AG09309 (cell line): ENCODE results near the gene AFAP1L2.

Source experiments
- DNase-seq: peaks from one replicate; pipeline ENCODE4 v3.0.0-alpha.2; 2010; ENCODE audit warnings: low read depth
- H3K4me3 ChIP-seq: 2 replicates; pipeline ENCODE4 v1.5.1; 2011; ENCODE audit warnings: mild to moderate bottlenecking, low read depth, low read length, moderate library complexity; ENCODE audit not compliant: control insufficient read depth
- TF ChIP-seq, protein P1 (sequence below): IDR thresholded peaks from 2 replicates; pipeline ENCODE4 v1.5.1; 2011; ENCODE audit warnings: mild to moderate bottlenecking, low read depth, low read length, inconsistent platforms; ENCODE audit not compliant: insufficient read depth, control insufficient read depth; ENCODE audit errors: missing control alignments

AFAP1L2 gene

DNA sequence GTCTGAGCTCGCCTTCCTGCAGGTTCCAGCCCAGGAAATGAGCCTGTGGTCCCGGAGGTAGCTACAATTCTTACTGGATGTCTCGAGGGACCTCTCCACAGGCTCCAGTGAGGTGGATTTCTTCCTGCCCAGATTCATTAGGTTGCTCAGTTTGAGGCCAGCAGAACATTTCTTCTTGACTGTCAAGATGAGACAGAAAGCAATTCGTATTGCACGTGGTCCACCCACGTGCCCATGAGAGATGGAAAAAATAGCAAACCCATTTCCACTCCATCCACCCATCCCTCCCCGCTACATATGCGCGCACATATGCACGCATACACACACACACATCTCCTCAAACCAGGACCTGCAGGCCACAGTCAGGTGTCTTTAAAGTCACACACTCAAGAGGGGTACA, 96.6 kb downstream of the AFAP1L2 start:
- TF ChIP-seq, protein P1, sequence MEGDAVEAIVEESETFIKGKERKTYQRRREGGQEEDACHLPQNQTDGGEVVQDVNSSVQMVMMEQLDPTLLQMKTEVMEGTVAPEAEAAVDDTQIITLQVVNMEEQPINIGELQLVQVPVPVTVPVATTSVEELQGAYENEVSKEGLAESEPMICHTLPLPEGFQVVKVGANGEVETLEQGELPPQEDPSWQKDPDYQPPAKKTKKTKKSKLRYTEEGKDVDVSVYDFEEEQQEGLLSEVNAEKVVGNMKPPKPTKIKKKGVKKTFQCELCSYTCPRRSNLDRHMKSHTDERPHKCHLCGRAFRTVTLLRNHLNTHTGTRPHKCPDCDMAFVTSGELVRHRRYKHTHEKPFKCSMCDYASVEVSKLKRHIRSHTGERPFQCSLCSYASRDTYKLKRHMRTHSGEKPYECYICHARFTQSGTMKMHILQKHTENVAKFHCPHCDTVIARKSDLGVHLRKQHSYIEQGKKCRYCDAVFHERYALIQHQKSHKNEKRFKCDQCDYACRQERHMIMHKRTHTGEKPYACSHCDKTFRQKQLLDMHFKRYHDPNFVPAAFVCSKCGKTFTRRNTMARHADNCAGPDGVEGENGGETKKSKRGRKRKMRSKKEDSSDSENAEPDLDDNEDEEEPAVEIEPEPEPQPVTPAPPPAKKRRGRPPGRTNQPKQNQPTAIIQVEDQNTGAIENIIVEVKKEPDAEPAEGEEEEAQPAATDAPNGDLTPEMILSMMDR = no peak
- no peak overlapping the region for H3K4me3 ChIP-seq
- DNase-seq = no peak

DNA sequence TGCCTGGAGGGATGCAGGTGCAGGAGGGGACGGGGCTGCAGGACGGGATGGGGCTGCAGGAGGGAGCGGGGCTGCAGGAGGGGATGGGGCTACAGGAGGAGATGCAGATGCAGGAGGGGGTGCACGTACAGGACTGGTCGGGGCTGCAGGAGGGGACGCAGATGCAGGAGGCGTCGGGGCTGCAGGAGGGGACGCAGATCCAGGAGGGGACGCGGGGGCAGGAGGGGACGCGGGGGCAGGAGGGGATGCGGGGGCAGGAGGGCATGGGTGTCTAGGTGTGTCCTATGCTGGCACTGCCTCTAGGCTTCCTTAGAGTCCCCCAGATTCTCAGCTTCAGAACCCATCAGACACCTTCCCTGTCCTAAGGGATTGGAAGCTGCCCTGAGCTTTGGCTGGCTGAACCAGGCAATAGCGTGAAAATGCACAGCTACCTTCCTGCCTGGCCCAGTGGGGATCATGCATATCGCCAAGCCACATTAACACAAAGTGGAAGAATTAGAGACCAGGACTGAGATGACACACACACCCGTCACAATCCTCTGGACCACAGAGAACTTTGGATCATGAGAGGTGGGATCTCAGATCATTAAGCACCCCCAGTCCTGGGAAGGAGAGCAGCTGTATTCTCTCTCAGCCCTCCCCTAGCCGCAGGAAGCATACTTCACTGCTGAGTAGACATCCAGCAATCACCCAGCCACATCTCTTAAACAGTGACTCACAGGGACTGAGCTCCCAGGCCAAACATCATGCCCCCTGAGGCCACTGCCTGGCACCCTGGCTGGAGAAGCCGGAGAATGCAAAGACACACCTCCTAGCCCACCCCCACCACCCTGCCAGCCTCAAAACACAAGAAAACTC, 98.0 kb downstream of the AFAP1L2 start:
- TF ChIP-seq, protein P1 = no peak
- DNase-seq = peak; percentile 69
- no peak overlapping the region for H3K4me3 ChIP-seq

DNA sequence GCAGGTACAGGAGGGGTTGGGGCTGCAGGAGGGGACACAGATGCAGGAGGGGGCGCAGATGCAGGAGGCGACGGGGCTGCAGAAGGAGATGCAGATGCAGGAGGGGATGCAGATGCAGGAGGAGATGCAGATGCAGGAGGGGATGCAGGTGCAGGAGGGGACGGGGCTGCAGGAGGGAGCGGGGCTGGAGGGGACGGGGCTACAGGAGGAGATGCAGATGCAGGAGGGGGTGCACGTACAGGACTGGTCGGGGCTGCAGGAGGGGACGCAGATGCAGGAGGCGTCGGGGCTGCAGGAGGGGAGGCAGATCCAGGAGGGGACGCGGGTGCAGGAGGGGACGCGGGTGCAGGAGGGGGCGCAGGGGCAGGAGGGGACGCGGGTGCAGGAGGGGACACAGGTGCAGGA, 98.8 kb downstream of the AFAP1L2 start:
- TF ChIP-seq, protein P1 = no peak
- H3K4me3 ChIP-seq = no peak overlapping the region
- DNase-seq = no peak

DNA sequence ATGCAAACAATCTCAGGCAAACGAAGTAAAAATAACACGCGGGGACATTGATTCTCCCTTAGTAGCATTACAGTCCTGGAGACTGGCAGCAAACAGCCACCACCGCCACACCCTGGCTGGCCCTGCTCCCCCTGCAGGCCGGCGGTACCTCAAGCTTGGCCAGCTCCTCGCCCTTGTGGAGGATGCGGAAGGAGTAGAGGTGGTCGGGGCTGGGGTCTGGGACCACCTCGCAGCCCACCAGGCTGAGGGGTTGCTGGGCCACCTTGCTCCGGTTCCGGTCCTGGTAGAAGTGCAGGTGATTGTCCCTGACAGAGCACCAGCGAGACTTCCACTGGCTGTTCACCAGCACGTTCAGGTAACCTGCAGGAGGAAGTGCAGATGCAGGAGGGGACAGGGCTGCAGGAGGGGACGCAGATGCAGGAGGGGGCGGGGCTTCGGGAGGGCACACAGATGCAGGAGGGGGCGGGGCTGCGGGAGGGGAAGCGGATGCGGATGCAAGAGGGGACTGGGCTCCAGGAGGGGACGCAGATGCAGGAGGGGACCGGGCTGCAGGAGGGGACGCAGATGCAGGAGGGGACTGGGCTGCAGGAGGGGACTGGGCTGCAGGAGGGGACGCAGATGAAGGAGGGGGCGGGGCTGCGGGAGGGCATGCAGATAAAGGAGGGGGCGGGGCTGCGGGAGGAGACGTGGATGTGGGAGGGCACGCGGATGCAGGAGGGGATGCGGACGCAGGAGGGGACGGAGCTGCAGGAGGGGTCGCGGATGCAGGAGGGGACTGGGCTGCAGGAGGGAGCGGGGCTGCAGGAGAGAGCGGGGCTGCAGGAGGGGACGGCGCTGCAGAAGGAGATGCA, 99.5 kb downstream of the AFAP1L2 start:
- no peak for DNase-seq
- peak overlapping the region; percentile 11 for H3K4me3 ChIP-seq

DNA sequence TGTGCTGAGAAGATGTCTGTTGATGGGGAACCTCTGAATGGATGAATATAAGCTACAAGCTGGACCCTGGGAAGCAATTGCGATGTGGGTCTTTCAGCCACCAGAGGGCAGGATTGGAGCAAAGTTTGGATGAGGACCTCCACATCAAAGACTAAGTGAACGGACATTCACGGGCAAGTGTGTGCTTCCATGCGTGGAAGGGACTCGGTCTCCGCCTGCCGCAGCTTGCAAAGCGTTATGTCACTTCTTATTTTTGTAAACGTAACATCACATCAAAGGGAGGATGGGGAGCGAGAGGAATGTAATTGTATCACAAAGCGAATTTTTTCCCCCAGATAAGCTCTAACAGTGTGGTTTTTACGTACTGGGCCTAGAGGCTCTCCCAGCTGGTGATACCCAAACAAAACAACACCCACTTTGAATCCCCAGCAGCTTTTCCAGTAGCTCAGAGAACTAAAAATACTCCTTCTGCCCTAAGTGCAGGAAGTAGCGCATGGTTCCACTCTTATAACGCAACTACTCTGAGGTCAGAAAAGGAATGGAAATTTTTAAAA, 100.2 kb downstream of the AFAP1L2 start:
- TF ChIP-seq, protein P1 = peak; percentile 87
- peak; percentile 58 for DNase-seq
- peak overlapping the region; percentile 11 for H3K4me3 ChIP-seq

More for the DNA sequence above, 99.5 kb downstream of the AFAP1L2 start:
- TF ChIP-seq, protein P1 = peak; percentile 70

DNA sequence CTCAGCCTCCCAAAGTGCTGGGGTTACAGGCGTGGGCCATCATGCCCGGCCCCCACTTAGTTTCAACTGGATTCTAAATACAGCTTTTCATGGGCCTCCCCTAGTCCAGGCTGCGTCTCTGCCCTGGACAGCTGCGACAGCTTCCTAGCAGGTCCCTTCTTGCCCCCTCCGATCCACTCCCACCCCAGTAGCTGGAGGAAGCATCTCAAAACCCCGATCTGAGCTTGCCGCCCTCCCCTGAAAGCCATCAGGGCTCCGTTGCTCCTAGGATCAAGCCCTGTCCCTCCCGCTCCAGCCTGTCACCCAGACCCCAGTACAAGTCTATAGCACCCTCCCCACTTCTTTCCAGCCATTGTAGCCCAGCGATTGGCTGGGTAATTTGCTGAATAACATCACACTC, 100.7 kb downstream of the AFAP1L2 start:
- H3K4me3 ChIP-seq = no peak overlapping the region
- DNase-seq = no peak
- TF ChIP-seq, protein P1 = no peak
